Left lung (tissue), 10 donors: ENCODE measurements around the gene BRK1. TPM values are rescaled to one million over a fixed set of nuclear protein-coding genes. Genes with fewer than 3 reads are reported as not detected.
"Not testable (repeated sequence)": the region's sequence is repeated elsewhere in the genome, so short reads cannot be mapped to it uniquely, and the experiment has no call there.

ENCODE experiments used
- ATAC-seq: fragments of 200-7000 bp; cut with Tn5 transposase; one replicate; pipeline ENCODE4 v1.9.1; 2020; ENCODE audit warnings: moderate library complexity
- DNase-seq, 4 donors: peaks; one replicate each; pipeline ENCODE4 v3.0.0-alpha.2; 2013 to 2020
- H3K27ac ChIP-seq, 2 donors: fragments of 200-600 bp; sonication (generic) in 1 of 2; one replicate each; pipeline versions ENCODE4 v1.5.0 to v1.8.0; 2020 to 2021
- H3K27me3 ChIP-seq, 2 donors: fragments of 200-600 bp; sonication (generic) in 1 of 2; one replicate each; pipeline versions ENCODE4 v1.5.0 to v1.8.0; 2020 to 2021
- H3K36me3 ChIP-seq, 2 donors: fragments of 200-600 bp; sonication (generic) in 1 of 2; one replicate each; pipeline versions ENCODE4 v1.5.0 to v1.8.0; 2020 to 2021
- H3K4me1 ChIP-seq, 2 donors: fragments of 200-600 bp; one replicate each; pipeline ENCODE4 v1.8.0; 2021
- H3K4me3 ChIP-seq, 2 donors: fragments of 200-600 bp; sonication (generic) in 1 of 2; one replicate each; pipeline versions ENCODE4 v1.5.0 to v1.8.0; 2020 to 2021; ENCODE audit warnings: mild to moderate bottlenecking in 1 of 2
- H3K9me3 ChIP-seq, 2 donors: fragments of 200-600 bp; sonication (generic) in 1 of 2; one replicate each; pipeline versions ENCODE4 v1.5.0 to v1.8.0; 2020 to 2021
- intact Hi-C, 2 donors: fragments of 100-400 bp; cut with DNase I; formaldehyde crosslinking; loops; one replicate each; pipeline versions ENCODE4 v1.11.2 to v1.14.2; 2022
- polyA plus RNA-seq, 6 donors: library from polyadenylated mRNA; unstranded; fragments of 120-200 nt; gene quantifications; one replicate each; pipeline ENCODE4 v1.2.1, GENCODE V29; 2013; ENCODE audit not compliant: insufficient read length in 6 of 6
- total RNA-seq, 2 donors: library from RNA; stranded (reverse); fragmentation: NEBNext Ultra II Directional; extraction: Animal tissue kit (Norgen Biotek cat#: 25700); gene quantifications; one replicate each; pipeline ENCODE4 v1.2.1, GENCODE V29; 2021
- TF ChIP-seq, protein P1 (sequence below), 2 donors: fragments of 200-600 bp; sonication (generic) in 1 of 2; IDR thresholded peaks; one replicate each; pipeline versions ENCODE4 v1.5.0 to v1.8.0; 2021; ENCODE audit warnings: antibody characterized with exemption in 2 of 2
- donor health status: DM: no; HTN: yes; CAD: no.
- donor health status: DM: no; HTN: no; CAD: no.

BRK1 gene
- total and polyA plus RNA-seq, 8 donors = 114 to 210 (median 184) TPM

DNA sequence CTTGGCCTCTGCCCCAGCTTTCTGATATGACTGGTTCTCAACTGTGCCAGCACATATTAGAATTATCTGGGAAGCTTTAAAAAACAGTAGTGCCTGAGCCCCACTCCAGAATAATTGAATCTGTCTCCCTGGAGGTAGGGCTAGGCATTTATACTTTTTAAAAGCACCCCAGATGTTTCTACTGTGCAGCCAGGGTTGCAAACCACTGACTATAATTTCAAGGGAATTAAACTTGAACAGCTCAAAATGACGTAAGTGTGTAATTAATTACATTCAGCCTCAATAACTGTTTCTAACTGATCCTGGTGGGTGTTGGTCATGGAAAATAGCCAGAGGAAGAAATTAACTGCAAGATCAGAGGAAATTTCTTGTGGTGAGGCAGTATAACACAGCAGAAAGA is 44.9 kb downstream of the BRK1 start:
- H3K4me1 ChIP-seq = peaks cover 2 to 25% of the 10 kb centered on the region in 2 donors
- ATAC-seq = no peak
- intact Hi-C loops = loop anchor here in 1 of 2 donors (10.0 kb wide), 1 partner anchor 64 kb away; no protein-coding TSS in a partner anchor
- no peaks in the 10 kb centered on the region for H3K27me3 ChIP-seq
- H3K36me3 ChIP-seq = no peaks in the 10 kb centered on the region
- TF ChIP-seq, protein P1, sequence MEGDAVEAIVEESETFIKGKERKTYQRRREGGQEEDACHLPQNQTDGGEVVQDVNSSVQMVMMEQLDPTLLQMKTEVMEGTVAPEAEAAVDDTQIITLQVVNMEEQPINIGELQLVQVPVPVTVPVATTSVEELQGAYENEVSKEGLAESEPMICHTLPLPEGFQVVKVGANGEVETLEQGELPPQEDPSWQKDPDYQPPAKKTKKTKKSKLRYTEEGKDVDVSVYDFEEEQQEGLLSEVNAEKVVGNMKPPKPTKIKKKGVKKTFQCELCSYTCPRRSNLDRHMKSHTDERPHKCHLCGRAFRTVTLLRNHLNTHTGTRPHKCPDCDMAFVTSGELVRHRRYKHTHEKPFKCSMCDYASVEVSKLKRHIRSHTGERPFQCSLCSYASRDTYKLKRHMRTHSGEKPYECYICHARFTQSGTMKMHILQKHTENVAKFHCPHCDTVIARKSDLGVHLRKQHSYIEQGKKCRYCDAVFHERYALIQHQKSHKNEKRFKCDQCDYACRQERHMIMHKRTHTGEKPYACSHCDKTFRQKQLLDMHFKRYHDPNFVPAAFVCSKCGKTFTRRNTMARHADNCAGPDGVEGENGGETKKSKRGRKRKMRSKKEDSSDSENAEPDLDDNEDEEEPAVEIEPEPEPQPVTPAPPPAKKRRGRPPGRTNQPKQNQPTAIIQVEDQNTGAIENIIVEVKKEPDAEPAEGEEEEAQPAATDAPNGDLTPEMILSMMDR (IDR thresholded peaks at IDR 0.05) = no peak
- H3K4me3 ChIP-seq = no peak overlapping the region
- no peak for DNase-seq
- H3K9me3 ChIP-seq = no peaks in the 10 kb centered on the region
- H3K27ac ChIP-seq = no peak overlapping the region

DNA sequence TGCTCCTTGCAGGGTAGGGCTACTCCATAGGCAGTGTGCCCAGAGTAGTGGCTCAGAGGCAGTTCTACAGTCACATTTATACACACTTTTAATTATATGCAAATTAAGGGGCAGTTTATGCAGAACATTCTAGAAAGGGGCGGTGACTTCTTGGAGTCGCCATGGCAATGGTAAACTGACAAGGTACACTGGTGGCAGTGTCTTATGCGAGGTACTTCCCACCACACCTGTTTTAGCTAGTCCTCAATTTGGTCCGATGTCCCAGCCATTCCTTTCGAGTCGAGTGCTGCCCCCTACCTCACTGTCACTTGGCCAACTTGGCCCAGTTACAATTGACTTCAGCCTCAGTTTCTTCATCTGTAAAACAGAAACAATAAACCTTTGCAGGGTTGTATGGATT is 45.5 kb downstream of the BRK1 start:
- intact Hi-C loops = loop anchor here in 1 of 2 donors (10.0 kb wide), 1 partner anchor 64 kb away; no protein-coding TSS in a partner anchor
- no peak for DNase-seq
- ATAC-seq = no peak

DNA sequence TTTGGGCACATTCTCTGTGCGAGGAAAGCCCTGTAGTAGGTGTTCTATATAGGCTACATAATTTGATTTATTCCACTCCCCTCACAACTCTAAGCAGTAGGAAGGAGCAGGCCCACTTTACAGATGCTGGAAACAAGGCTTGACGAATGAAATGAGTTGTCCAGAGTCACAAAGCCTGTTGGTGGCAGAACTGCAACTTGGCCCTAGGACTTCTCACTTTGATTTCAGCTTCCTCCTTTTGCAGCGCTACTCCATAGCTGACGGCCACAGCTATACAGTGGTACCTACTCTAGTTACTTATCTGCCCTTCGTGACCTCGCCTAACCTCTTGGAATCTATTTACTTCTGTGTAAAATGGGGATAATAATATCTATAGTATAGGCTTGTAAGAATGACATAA is 46.7 kb downstream of the BRK1 start:
- Histone ChIP-seq H3K27ac (peak overlapping the region in 1 of 2 donors; percentile 13), H3K4me3 (no peak overlapping the region), H3K27me3 (no peaks in the 10 kb centered on the region), H3K36me3 (no peaks in the 10 kb centered on the region), H3K4me1 (peaks cover 2 to 40% of the 10 kb centered on the region in 2 donors), H3K9me3 (no peaks in the 10 kb centered on the region)
- DNase-seq (no peak), ATAC-seq (no peak)
- TF ChIP-seq, protein P1 (IDR thresholded peaks at IDR 0.05) = no peak
- intact Hi-C loops = loop anchor here in 1 of 2 donors (10.0 kb wide), 1 partner anchor 63 kb away; no protein-coding TSS in a partner anchor

More for the DNA sequence above, 45.5 kb downstream of the BRK1 start:
- no peak overlapping the region for H3K4me3 ChIP-seq
- no peaks in the 10 kb centered on the region for H3K9me3 ChIP-seq
- peak overlapping the region in 1 of 2 donors; percentile 13 for H3K27ac ChIP-seq
- H3K27me3 ChIP-seq = no peaks in the 10 kb centered on the region
- no peaks in the 10 kb centered on the region for H3K36me3 ChIP-seq
- TF ChIP-seq, protein P1 (IDR thresholded peaks at IDR 0.05) = no peak
- H3K4me1 ChIP-seq = peaks cover 2 to 28% of the 10 kb centered on the region in 2 donors

DNA sequence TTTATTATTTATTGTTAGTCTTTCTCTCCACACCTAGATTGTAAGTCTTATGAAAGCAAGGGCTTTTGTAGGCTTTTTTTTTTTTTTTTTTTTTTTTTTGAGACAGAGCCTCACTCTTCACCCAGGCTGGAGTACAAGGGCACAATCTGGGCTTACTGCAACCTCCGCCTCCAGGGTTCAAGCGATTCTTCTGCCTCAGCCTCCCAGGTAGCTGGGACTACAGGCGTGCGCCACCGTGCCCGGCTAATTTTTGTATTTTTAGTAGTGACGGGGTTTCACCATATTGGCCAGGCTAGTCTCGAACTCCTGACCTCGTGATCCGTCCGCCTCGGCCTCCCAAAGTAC is 48.7 kb downstream of the BRK1 start:
- not testable (repeated sequence) for ATAC-seq, H3K27ac ChIP-seq, H3K36me3 ChIP-seq, DNase-seq, H3K9me3 ChIP-seq, H3K27me3 ChIP-seq
- peaks cover 2 to 49% of the 10 kb centered on the region in 2 donors for H3K4me1 ChIP-seq
- H3K4me3 ChIP-seq = peak overlapping the region; percentile 77 to 80
- intact Hi-C loops = loop anchor here in 1 of 2 donors (10.0 kb wide), 1 partner anchor 61 kb away; no protein-coding TSS in a partner anchor

DNA sequence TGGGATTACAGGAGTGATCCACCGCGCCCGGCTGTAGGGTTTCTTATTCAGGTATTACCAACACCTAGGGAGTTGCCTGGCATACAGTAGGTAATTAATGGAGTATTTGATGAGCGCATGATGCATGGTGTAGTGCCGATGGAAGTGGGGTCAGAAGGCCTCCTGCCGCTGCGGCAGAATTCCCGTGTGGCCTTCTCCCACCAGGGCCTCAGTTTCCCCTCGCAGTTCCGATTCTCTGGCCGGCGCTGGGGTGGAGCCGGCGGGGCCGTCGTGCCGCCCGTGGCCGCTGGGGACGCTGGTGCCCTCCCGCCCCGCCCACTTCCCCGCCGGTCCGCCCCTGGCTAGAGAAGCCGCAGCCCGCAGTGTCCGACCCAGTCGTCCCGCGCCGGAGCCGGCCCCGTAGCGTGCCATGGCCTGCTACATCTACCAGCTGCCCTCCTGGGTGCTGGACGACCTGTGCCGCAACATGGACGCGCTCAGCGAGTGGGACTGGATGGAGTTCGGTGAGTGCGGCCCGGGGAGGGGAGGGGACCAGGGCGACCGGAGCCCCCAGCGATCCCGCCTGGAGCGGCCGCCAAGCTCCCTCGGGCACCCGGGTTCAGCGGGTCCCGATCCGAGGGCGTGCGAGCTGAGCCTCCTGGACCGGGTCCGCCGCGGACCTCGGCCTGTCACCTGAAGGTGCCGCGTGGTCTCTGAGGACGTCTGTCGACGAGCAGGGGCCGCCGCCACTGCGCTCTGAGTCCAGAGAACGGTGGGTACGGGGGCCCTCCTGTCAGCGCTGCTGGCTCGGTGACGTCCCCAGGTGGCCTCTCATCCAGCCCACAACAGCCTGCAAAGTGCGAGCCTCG is 49.3 kb downstream of the BRK1 start, which contains the start of gene IRAK2:
TSS of gene IRAK2 (plus strand) at position 374 of the 848 bp plus-strand sequence. CDS start at position 410, 36 bp downstream.
- Histone ChIP-seq H3K4me1 (peaks cover 2 to 51% of the 10 kb centered on the region in 2 donors), H3K4me3 (peak within 1 kb of the TSS; percentile 77 to 80), H3K36me3 (peaks cover 0 to 4% of the 10 kb centered on the region in 2 donors), H3K27me3 (no peaks in the 10 kb centered on the region), H3K27ac (peak within 1 kb of the TSS; percentile 37 to 81), H3K9me3 (peaks cover 0 to 3% of the 10 kb centered on the region in 2 donors)
- TF ChIP-seq, protein P1 (IDR thresholded peaks at IDR 0.05) = peak; percentile 98 to 99
- ATAC-seq (peak; percentile 97), DNase-seq (peak; percentile 42 to 97 (median 74))
- intact Hi-C loops = loop anchor here in 1 of 2 donors (10.0 kb wide), 1 partner anchor 60 kb away; no protein-coding TSS in a partner anchor
